ENCODE data around the gene CD300A.
A peak's percentile ranks its signal among the peaks of the same experiment; 100 is the strongest.

Gene CD300A

GRCh38 chr17:74435775-74436359, 30.6 kb upstream of the CD300A start:
- Histone ChIP-seq H3K36me3 (ENCODE audit: control insufficient read depth, low read length) (no peaks in the 10 kb centered on the region), H3K4me1 (ENCODE audit: control insufficient read depth, low read length) (no peaks in the 10 kb centered on the region), H3K4me3 (ENCODE audit: low read length) (no peak overlapping the region), H3K27me3 (ENCODE audit: control insufficient read depth, low read length) (no peaks in the 10 kb centered on the region), H3F3A (ENCODE audit: control insufficient read depth, insufficient read depth) (no peaks in the 10 kb centered on the region), H3K4me2 (ENCODE audit: low read length) (no peak overlapping the region), H4K20me1 (ENCODE audit: control insufficient read depth, insufficient read depth, low read depth, low read length) (no peaks in the 10 kb centered on the region), H3K79me2 (ENCODE audit: control insufficient read depth, low read length) (no peaks in the 10 kb centered on the region), H3K9me3 (ENCODE audit: control insufficient read depth, insufficient read depth, low read length) (peaks cover 10% of the 10 kb centered on the region; the same call in 1 of the 2 replicates), H3K27ac (ENCODE audit: low read depth, low read length) (no peak overlapping the region), H3K9me2 (replicated peaks; ENCODE audit: control insufficient read depth, low read length) (no peaks in the 10 kb centered on the region)
- no peak for TF ChIP-seq EZH2phosphoT487 (IDR thresholded peaks at IDR 0.05; ENCODE audit: borderline replicate concordance, low read length)
- TF ChIP-seq CTCF (IDR thresholded peaks at IDR 0.05; ENCODE audit: low read depth, low read length, poor library complexity, severe bottlenecking), result no peak

DNA sequence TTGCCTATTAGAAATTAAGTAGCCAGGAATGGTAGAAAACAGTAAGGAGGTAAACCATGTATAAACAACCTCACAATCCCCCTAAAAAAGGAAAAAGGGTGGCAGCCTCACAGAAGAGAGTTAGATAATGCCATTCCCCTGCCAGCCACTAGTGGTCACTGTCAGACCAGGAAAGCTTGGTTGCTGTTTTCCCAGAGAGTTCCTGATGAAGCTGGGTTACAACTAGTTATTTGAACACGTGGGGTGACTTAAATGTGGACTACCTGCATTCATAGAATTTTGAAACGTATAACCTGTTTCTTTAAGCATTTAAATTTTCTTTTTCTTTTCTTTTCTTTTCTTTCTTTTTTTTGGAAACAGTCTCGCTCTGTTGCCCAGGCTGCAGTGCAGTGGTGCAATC, 28.7 kb upstream of the CD300A start:
- H3K36me3 ChIP-seq (ENCODE audit: control insufficient read depth, low read length), result no peaks in the 10 kb centered on the region
- TF ChIP-seq CTCF (IDR thresholded peaks at IDR 0.05; ENCODE audit: low read depth, low read length, poor library complexity, severe bottlenecking) (peak; percentile 75), EZH2phosphoT487 (IDR thresholded peaks at IDR 0.05; ENCODE audit: borderline replicate concordance, low read length) (no peak)
- H3K4me2 ChIP-seq (ENCODE audit: low read length), result no peak overlapping the region
- H3K27me3 ChIP-seq (ENCODE audit: control insufficient read depth, low read length), result no peaks in the 10 kb centered on the region
- peaks cover 10% of the 10 kb centered on the region; the same call in 1 of the 2 replicates for H3K9me3 ChIP-seq (ENCODE audit: control insufficient read depth, insufficient read depth, low read length)
- H3K4me1 ChIP-seq (ENCODE audit: control insufficient read depth, low read length), result no peaks in the 10 kb centered on the region
- H4K20me1 ChIP-seq (ENCODE audit: control insufficient read depth, insufficient read depth, low read depth, low read length), result no peaks in the 10 kb centered on the region
- no peaks in the 10 kb centered on the region for H3K79me2 ChIP-seq (ENCODE audit: control insufficient read depth, low read length)
- H3K27ac ChIP-seq (ENCODE audit: low read depth, low read length), result no peak overlapping the region
- no peak overlapping the region for H3K4me3 ChIP-seq (ENCODE audit: low read length)
- H3K9me2 ChIP-seq (replicated peaks; ENCODE audit: control insufficient read depth, low read length), result no peaks in the 10 kb centered on the region
- no peaks in the 10 kb centered on the region for H3F3A ChIP-seq (ENCODE audit: control insufficient read depth, insufficient read depth)

- Histone ChIP-seq H3F3A (ENCODE audit: control insufficient read depth, insufficient read depth) (no peaks in the 10 kb centered on the region), H3K9me3 (ENCODE audit: control insufficient read depth, insufficient read depth, low read length) (peaks cover 10% of the 10 kb centered on the region; the same call in 1 of the 2 replicates), H3K4me3 (ENCODE audit: low read length) (no peak overlapping the region), H3K27ac (ENCODE audit: low read depth, low read length) (no peak overlapping the region), H3K36me3 (ENCODE audit: control insufficient read depth, low read length) (no peaks in the 10 kb centered on the region), H4K20me1 (ENCODE audit: control insufficient read depth, insufficient read depth, low read depth, low read length) (no peaks in the 10 kb centered on the region), H3K9me2 (replicated peaks; ENCODE audit: control insufficient read depth, low read length) (no peaks in the 10 kb centered on the region), H3K27me3 (ENCODE audit: control insufficient read depth, low read length) (no peaks in the 10 kb centered on the region), H3K4me2 (ENCODE audit: low read length) (no peak overlapping the region), H3K4me1 (ENCODE audit: control insufficient read depth, low read length) (no peaks in the 10 kb centered on the region), H3K79me2 (ENCODE audit: control insufficient read depth, low read length) (no peaks in the 10 kb centered on the region)
- TF ChIP-seq CTCF (IDR thresholded peaks at IDR 0.05; ENCODE audit: low read depth, low read length, poor library complexity, severe bottlenecking) (no peak), EZH2phosphoT487 (IDR thresholded peaks at IDR 0.05; ENCODE audit: borderline replicate concordance, low read length) (no peak)
Measured at GRCh38 chr17:74439691-74440567, 26.5 kb upstream of the CD300A start.

Measured in DOHH2 (cell line).